AG09319 (cell line): Measurements from ENCODE around the gene EPRS1.

Source experiments
- DNase-seq: peaks from one replicate; pipeline ENCODE4 v3.0.0-alpha.2; 2010; ENCODE audit warnings: low read depth; ENCODE audit errors: extremely low read depth
- CTCF ChIP-seq: IDR thresholded peaks from 2 replicates; pipeline ENCODE4 v1.5.1; 2011; ENCODE audit warnings: low read depth, mild to moderate bottlenecking, inconsistent platforms, low read length, moderate library complexity

Gene EPRS1

GRCh38 chr1:220031287-220031686, 15.0 kb downstream of the EPRS1 start:
- TF ChIP-seq CTCF: no peak
- no peak for DNase-seq

DNA sequence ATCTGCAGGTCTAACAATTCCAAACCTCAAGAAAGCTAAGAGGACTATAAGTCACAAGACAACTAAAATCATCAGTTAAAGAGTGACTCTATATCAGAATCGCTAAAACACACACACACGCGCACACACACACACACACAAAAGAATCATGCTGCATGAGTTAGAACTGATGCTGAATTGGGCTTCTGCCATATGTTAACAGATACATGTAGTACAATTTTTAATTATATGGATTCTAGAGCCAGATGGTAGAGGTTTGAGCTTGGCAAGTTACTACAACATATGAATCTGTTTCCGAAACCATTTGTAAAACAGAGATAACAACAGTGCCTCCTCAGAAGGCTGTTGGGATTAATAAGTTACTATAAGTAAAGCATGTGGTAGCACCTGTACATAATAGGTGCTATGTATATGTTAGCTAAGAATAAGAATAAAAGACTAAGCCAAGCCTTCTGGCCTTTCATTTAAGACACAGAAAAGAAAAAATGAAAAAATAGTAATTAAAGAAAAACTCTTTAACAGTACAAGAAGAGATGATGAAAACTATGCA, 17.9 kb downstream of the EPRS1 start:
- no peak for DNase-seq
- TF ChIP-seq CTCF: no peak

DNA sequence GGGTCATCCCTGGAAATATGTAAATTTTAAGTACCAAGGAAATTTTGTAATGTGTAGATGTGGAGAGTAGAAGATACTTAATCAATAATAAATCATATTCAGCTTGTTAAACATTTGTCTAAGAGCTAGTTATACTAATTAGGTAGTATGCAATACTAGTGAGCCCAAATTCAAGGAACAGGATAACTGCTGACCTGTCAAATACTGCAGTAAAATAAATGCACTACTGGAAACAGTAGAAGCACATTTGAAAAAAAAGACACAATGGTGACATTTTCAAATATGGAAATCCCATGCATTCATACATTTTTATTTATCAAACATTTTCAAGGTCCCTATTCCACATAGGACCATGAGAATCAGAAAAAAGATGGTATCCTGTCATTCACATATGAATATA, 27.2 kb downstream of the EPRS1 start:
- no peak for DNase-seq
- TF ChIP-seq CTCF: no peak

DNA sequence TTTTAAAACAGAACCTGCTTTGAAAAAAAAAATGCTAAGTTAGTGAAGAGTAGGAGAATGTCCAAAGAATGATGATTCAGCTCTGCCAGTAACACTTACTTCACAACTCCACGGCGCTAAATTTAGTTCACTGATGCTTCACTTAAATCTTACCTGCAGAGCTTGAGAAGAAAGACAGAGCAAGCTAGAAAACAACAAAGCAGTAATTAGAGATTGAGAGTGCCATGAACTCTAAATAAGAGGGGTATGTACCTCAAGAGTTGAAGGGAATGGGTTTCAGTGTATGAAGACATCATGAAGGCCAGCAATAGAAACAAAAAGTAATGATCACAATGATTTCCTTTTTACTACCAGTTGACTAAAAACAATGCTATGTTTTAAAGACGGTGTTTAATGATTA, 32.8 kb downstream of the EPRS1 start:
- TF ChIP-seq CTCF: no peak
- DNase-seq: no peak

- DNase-seq: no peak
- peak; percentile 15; the same call in 1 of the 2 replicates for TF ChIP-seq CTCF
These were observed 34.0 kb downstream of the EPRS1 start for GRCh38 chr1:220012259-220012658.

GRCh38 chr1:220011620-220012019, 34.7 kb downstream of the EPRS1 start:
- no peak for TF ChIP-seq CTCF
- DNase-seq: no peak

DNA sequence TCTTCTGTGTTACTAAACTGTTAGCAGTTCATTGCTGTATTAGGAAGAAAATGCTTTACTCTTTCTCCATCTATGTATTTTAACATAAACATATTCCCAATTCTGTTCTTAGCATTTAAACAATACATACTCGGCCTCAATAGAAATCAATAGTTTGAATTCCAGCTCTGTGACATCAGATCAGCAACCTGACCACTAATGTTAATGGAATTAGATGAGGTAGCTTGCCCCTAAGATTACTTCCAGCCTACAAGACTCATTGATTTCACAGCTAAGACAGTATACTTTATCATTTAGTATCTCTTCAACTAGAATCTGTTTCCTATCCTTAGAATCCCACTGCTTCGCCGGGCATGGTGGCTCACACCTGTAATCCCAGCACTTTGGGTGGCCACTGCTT, 38.9 kb downstream of the EPRS1 start:
- DNase-seq: no peak
- TF ChIP-seq CTCF: no peak
